SHP77 treated with DMSO at 0.1 percent for 48 hours (cell line): ENCODE results near the gene USP53.
"Not testable (repeated sequence)": the region's sequence is repeated elsewhere in the genome, so short reads cannot be mapped to it uniquely, and the experiment has no call there.

Source experiments
- DNase-seq: peaks from one replicate; lab custom pipeline; 2025; lab: John Stamatoyannopoulos, UW

The USP53 gene

DNA sequence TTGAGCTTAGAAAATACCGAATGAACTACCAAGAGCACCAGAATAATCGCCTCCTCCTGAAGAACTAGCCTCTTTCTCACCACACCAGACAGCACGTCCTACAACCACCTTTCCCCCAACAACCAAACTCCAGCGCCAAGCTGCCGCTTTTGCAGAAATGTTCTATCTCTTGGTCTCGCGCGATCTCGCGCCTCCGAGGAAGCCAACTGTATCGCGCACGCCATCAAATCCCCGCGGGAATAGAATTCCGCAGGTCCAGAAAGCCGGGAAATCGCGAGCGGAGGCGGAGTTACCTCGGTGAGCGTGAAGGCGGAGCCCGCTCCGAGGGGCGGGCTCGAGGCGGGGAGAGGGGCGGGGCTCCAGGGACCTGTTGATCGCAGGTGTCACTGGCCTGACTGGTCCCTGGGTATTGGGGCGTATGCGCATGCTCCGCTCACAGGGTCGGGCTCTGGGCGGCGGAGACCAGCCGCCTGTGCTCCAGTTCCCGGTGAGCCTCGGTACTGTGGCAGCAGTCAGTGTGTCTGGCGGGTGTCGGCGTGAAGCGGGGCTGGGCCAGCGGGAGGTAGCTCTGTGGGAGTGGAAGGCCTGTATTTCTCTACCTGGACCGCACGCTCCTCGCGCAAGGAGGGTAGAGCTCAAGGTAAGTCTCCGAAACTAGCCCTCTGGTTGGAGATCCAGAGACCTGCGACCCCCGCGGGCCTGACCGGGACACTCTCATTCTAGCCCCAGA is at the start of gene USP53:
Gene USP53 (plus strand): TSS at position 480 of the 730 bp plus-strand sequence. CDS start 27,047 bp downstream, outside the sequence.
- DNase-seq, result peak; percentile 76

DNA sequence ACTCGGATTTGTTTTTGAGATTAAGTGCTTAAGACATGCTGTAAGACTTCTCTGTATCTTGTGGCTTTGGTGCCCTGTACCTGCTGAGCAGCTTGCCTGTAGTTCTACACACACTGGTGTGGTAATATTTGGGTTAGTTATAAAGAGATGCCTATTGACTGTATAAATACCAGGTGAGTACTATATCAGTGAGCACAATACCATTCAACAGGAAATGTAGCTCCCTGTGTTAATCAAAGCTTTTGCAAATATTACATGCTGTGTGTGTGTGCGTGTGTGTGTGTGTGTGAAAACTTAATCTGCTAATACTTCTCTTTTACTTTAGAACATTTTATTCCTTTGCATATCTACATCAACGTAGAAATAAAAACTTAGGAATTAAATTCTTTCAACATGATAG is 46.7 kb upstream of the USP53 start:
- no peak for DNase-seq

DNA sequence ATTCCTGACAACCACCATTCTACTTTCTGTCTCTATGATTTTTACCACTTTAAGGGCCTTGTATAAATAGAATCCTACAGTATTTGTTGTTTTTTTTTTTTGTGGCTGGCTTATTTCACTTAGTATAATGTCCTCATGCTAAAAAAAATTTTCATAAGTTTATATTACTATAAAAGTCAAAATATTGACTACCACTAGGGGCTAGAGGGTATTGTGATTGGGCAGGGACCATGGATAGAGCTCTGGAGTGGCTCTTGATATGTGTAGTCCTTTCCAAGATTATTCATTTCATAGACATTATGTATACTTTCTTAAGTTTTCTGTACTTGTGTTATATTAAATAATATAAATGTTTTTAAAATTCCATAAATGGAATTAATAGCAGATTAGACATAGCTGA is 42.3 kb upstream of the USP53 start:
- DNase-seq, result no peak

DNA sequence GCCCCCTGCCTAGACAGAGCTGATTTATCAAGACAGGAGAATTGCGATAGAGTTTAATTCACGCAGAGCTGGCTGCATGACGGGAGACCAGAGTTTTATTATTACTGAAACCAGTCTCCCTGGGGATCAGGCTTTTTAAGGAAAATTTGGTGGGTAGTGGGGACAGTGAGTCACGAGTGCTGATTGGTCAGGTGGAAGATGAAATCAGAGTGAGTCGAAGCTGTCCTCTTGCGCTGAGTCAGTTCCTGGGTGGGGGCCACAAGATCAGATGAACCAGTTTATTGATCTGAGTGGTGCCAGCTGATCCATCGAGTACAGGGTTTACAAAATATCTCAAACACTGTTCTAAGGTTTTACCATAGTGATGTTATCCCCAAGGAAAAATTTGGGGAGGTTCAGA is 40.3 kb upstream of the USP53 start:
- DNase-seq, result no peak

DNA sequence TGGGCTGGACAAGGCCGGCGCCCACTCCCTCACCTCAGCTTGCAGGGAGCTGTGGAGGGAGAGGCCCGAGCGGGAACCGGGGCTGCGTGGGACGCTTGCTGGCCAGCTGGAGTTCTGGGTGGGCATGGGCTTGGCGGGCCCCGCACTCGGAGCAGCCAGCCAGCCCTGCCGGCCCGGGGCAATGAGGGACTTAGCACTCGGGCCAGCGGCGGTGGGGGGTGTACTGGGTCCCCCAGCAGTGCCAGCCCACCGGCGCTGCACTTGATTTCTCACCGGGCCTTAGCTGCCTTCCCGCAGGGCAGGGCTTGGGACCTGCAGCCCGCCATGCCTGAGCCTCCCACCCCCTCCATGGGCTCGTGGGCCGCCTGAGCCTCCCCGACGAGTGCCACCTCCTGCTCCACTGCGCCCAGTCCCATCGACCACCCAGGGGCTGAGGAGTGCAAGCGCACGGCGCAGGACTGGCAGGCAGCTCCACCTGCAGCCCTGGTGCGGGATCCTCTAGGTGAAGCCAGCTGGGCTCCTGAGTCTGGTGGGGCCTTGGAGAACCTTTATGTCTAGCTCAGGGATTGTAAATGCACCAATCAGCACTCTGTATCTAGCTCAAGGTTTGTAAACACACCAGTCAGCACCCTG is 38.7 kb upstream of the USP53 start:
- not testable (repeated sequence) for DNase-seq

DNA sequence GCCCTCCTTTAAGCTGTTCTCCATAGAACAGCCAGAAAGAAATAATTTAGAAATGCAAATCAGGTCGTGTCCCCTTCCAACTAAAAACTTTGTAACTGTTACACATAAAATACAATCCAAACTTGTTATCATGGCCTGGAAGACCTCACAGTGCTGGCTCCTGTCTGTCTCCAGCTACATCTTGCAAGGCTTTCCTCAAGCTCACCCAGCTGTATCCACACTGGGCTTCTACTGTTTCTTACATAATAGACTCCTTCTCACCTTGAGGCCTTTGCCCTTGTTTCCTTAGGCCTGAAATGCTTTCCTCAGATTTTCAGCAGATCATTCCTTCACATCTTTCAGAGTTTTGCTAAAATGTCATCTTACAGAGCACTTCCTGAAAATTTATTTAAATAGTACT is 33.5 kb upstream of the USP53 start:
- DNase-seq, result no peak

DNA sequence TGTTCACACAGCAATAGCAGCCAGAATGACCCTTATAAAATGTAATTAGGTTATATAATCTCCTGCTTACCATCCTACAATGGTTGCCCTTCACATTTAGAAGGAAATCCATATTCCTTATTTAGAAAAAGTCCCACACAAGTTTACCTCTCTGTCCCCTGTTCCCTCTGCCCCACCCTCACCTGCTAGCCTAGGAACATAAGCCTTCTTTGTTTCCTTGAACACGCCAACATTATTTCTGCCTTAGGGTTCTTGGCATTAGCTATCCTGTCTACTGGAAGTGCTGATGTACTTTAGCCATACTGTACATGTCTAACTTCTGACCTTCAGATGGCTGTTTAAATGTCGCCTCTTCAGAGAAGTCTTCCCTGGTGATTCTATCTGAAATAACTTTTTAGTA is 28.4 kb upstream of the USP53 start:
- DNase-seq, result no peak

DNA sequence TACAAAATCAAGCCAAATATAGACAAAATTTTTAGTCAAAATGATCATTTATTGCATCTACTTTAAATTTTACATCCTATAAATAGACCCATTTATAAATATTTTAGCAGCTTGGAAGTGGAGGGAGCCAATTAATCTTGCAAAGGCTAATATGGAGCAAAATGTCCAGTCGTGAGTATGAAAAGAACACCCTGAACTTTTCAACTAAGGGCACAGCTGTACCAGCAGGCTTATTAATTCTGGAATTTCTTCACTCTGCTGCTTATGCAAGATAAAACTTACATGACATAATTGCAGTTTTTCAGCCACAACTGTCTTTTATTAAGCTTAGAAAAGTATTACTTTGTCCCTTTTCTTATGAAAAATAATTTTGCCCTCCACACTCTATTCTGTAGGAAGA is 22.9 kb upstream of the USP53 start:
- DNase-seq, result no peak

DNA sequence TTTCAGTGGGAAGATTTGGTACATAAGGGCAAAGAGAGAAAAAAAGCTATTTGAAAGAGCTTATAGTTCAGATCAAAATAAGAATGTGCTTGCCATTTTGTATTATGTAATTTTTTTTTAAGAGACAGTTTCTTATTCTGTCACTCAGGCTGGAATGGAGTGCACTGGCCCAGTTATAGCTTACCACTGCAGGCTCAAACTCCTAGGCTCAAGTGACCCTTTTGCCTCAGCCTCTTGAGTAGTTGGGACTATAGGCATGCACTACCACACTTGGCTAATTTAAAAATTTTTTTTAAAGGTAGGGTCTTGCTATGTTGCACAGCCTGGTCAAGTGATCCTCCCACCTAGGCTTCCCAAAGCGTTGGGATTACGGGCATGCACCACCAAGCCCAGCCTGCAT is 22.2 kb upstream of the USP53 start:
- DNase-seq, result no peak

DNA sequence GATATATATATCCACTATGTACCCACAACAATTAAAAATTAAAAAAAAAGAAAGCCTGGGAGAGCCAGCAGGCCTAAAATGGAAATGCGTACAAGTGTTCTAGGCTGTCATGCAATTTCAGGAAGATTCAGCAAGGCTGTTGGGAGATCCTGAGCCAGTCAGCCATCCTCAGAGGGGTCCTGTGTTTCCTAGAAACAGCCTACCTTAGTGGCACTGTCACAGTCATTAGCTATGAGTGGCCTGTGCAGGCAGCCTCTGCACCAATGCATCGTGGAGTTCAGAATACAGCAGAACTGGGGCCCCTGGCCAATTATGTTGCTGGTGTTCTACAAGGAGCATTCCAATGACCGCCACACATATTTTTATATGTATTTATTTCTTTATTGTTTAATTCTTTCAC is 21.0 kb upstream of the USP53 start:
- DNase-seq, result no peak

DNA sequence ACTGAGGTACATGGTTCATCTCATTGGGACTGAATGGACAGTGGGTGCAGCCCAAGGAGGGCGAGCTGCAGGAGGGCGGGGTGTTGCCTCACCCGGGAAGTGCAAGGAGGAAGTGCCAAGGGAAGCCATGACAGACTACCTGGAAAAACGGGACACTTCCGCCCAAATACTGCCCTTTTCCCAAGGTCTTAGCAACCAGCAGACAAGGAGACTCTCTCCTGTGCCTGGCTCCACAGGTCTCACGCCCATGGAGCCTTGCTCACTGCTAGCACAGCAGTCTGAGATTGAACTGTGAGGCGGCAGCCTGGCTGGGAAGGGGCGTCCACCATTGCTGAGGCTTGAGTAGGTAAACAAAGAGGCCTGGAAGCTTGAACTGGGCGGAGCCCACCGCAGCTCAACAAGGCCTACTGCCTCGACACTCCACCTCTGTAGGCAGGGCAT is 14.7 kb upstream of the USP53 start:
- no peak for DNase-seq

DNA sequence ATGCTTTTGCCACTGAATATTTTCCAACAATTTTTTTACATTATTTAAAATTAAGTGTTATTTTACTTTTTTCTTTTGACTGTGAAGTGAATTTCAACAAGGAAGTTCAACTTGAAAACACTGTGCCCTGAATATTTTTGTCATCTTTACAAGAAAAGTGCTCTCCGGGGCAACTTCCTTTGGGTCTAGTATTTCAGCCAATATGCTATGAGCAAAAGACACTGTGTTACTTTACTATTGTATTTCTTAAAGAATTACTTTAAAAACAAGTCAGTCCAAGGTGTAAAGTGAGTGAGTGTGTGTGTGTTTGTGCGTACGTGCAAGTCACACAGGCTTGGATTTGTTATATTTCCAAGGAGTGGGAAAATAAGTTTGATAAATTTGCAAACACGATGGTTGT is 7.6 kb upstream of the USP53 start:
- no peak for DNase-seq

DNA sequence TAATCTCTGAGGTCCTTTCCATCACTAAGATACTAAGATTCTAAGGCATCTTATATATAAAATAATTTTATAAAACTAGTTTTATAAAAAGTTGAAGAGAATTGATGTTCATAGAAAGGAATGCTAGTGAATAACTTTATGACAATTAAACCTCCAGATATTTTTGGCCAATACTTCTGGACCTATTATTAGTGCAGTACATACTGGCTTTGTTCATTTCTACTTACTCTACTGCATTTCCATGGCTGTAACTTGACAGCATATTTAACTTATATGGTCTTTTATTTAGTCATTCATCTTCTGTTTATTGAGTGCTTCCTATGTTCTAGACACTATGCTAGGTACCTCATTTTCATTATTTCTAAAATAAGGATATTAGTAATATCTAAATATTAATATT is 6.8 kb upstream of the USP53 start:
- DNase-seq, result no peak

DNA sequence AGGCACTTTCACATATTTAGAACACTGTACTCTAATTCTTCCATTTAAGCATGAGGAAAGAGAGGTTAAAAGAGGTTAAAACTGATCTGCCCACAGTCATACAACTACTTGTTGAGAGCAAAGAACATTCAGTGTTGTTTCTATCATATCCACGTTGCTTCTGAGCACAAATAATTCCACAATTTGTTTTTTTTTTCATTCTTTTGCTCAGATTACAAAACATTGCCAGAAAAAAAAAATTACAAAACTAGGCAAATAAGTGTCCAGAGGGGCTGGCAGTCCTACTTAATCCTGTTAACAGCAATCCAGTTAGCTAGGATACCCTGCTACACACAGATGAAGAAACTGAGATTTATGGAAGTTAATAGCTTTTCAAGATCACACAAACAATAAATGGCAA is 6.3 kb upstream of the USP53 start:
- DNase-seq, result no peak

DNA sequence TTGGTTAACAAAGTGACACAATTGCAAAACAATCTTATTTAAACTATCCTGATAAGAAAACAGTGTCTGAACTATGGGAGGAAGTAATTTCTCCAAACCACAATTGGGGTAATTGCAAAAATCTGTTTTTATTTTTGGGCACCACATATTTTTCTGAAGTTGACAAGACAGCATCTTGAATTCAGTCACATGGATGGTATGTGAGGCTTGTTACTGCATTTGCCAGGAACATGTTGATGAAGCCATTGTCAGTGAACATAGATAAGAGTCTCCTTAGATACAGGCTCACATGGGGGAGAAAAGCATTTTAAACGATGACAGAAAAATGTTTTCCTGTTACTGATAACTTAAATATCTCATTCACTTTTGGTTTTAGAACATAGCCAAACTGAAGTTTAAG is 5.5 kb upstream of the USP53 start:
- DNase-seq, result no peak

DNA sequence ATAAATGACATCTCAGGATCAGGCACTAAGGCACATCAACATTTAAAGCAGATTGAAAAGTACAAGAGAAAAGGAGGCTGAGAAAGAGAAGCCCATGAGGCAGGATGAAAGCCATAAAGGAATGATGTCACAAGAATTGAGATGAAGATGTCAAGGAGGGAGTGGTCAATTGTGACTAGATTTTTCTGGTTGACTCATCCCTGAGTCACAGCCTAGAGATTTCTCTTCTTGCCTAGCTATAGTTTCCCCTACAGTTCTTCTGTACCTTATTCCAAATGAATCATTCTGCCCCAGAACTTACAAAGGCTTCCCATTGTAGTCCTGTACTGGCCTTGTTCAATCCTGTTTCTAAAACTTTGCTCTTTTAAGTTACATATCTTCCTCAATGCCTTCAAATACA is 3.4 kb upstream of the USP53 start:
- DNase-seq, result no peak

DNA sequence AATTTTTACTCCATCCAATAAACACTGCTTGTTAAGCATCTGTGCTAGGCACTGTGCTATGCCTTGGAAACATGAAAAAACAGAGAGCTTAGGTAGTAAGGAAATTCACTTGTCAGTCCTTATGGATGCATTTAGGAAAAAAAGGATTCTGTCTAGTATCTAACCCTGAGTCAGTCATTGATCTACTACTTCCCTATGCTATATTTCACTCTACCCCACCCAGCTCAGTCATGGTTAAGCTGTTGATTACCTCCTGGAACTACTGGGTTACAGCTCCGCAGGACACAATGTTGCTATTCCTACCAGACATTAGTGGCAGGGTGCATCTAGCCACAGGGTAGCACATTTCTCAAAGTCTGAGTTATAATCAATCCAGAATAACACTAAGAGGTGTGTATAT is 2.9 kb upstream of the USP53 start:
- no peak for DNase-seq

DNA sequence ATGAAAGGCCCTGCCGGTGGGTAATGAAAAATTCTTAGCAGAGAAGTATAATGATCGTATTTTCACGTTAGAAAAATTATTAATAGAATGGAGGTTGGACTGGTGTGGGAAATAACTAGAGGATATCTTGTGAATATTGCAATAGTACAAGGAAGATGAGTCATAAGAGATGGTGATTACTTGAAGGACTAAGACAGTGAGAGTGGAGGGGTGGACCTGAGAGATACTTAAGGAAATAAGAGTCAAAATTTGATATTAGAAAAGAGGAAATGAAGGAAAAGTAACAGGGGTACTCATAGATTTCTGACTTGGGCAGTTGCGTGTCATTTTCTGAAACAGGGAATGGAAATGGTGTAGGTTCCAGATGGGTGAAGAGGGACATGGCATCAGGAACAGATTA is 1.7 kb upstream of the USP53 start:
- DNase-seq, result no peak

DNA sequence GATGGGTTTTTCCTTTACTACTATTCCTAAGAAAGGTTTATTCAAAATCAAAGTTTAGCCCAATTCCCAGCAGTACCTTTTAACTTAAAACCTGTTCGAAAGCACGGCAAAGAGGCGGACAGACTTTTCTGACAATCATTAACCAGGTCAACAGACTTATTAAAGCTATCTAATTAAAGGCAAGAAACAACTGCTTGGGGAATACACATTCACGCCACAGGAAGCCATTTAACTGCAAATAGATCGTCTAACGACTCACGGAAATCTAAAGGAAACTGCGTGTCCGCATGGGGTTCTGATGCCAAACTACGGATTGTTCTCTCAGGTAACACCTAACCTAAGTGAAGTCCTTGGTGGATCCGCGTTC is 663 bp upstream of the USP53 start:
- DNase-seq, result no peak

DNA sequence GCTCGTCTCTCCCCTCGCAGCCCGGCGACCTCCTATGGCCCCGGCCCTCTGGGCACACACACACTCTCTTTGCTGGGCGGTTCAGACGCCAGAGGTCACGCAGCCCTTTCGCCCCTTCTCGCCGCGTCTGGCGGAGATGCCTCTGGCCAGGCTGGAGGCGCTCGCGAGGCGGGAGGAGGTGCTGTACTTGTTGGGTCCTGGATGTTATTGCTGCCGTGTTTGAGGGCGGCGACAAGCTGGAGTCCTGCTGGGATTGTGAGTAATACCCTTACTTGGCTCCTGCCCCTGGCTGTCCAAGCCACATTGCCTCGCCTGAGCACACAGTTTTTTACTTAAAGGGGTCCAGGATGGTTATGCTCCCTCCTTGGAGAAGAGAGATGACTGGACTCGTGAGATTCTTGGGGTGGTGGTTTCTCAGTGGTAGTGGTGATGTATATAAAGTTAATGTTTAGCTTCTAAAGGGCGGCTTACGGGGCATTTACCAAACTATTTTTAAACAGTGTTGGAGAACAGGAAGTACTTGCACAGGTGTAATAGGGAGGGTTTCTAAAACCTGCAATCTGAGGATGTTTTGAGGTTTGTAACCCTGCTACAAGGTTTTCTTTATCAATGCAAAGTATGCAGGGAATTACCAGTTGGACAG is 572 bp downstream of the USP53 start:
- DNase-seq, result peak; percentile 27

DNA sequence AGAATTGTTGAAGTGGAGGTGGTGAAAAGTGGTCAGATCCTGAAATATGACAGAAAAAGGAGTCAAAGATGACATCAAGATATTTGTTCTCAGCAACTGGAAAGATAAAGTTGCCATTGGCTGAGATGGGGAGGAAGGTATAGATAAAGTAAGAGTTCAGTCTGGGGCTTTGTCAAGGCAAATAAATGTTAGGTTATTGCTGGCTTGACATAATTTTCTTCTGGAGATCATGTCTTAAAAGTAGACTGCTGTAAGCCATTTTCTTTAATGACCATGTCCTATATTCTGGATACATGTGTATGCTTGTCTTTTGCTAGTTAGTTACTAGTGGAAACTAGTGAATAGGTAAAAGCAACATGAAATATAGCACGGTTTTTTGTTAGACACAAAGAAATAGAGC is 5.6 kb downstream of the USP53 start:
- DNase-seq, result no peak

DNA sequence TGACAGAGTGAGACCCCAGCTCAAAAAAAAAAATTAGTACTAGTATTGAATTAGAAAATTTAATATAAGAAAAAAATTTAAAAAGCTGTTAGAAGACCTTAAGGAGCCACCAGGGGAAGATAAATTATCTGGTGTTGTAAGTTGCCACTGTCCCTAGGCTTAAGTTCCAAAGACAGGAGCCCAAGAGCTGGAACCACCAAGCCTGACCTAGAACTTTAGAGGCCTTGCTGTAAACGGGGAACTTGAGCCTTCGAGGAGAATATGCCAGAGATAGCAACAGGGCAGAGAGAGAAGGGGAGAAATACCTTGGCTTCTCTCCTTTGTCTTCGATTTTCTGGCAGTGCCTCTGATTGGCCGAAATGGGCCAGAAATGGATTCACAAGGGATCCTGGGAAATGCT is 8.9 kb downstream of the USP53 start:
- no peak for DNase-seq

DNA sequence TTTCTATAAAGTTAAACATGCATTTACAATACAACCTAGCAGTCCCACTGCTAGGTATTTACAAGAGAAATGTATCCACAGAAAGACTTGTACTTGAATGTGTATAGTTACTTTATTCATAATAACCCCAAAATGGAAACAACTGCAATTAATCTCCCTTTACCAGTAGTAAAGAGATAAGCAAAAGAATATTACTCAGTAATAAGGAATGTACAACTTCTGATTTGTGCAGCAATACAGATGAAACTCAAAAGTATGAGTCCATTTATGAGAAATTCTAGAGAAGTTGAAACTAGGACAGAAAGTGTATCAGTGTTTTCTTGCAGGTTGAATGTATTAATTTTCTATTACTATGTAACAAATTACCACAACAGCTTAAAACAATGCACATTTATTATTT is 15.2 kb downstream of the USP53 start:
- no peak for DNase-seq

DNA sequence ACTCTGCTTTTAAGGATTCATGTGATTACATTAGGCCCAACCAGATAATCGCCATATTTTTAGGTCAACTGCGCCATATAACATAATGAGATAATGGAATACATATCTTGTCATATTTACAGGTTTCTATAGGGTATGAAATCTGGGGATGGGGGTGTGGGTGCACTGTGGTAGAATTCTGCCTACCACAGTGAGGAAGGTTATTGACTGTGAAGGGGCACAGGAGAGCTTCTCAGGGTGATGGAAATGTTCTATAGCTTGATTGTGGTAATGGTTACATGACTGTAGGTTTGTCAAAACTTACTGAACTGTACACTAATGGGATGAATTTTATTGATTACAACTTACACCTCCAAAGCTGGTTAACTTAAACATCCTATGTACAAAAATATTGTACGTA is 15.9 kb downstream of the USP53 start:
- DNase-seq, result no peak
